Keratinocyte (primary cell): ENCODE measurements around the gene SEC62. TPM values are rescaled to one million over a fixed set of nuclear protein-coding genes. Genes with fewer than 3 reads are reported as not detected.

ENCODE experiments used
- DNase-seq: peaks from one replicate; pipeline ENCODE4 v3.0.0-alpha.2; 2011; ENCODE audit warnings: low read depth, missing footprints, low spot score
- FAIRE-seq: peaks from 2 replicates; lab custom pipeline; 2011; peaks lifted over from hg19 to GRCh38; lab: Jason Lieb, UNC
- H2AFZ ChIP-seq: 2 replicates; pipeline ENCODE4 v1.6.0; 2012; ENCODE audit warnings: low read length, control low read depth, inconsistent platforms; ENCODE audit not compliant: control insufficient read depth
- H3K27ac ChIP-seq: 2 replicates; pipeline ENCODE4 v1.5.1; 2011; ENCODE audit warnings: low read length; ENCODE audit not compliant: control insufficient read depth, insufficient read depth
- H3K27me3 ChIP-seq: 3 replicates; pipeline ENCODE4 v1.6.0; 2011; ENCODE audit warnings: low read length; ENCODE audit not compliant: control insufficient read depth, insufficient read depth; ENCODE audit errors: extremely low read depth
- H3K36me3 ChIP-seq, 2 experiments: 2 replicates in 1 of 2; 3 replicates in 1 of 2; pipeline ENCODE4 v1.5.1; 2011; ENCODE audit warnings: low read length in 2 of 2, mild to moderate bottlenecking in 1 of 2; ENCODE audit not compliant: control insufficient read depth in 2 of 2, insufficient read depth in 2 of 2; ENCODE audit errors: extremely low read depth in 1 of 2
- H3K4me1 ChIP-seq: 3 replicates; pipeline ENCODE4 v1.5.1; 2011; ENCODE audit warnings: low read length; ENCODE audit not compliant: control insufficient read depth, insufficient read depth; ENCODE audit errors: extremely low read depth
- H3K4me2 ChIP-seq: 3 replicates; pipeline ENCODE4 v1.6.0; 2011; ENCODE audit warnings: low read depth, low read length; ENCODE audit not compliant: control insufficient read depth, insufficient read depth; ENCODE audit errors: extremely low read depth
- H3K4me3 ChIP-seq, 3 experiments: fragments of 200-600 bp in 1 of 3; sonication (generic) in 1 of 3; 2 replicates in 2 of 3; 3 replicates in 1 of 3; pipeline ENCODE4 v1.5.1; 2011 to 2016; ENCODE audit warnings: low read length in 3 of 3, mild to moderate bottlenecking in 3 of 3, control low read depth in 2 of 3, inconsistent platforms in 1 of 3, low read depth in 1 of 3, mixed read lengths in 1 of 3, mixed run types in 1 of 3, moderate library complexity in 1 of 3; ENCODE audit not compliant: control insufficient read depth in 2 of 3, insufficient read depth in 2 of 3; ENCODE audit errors: extremely low read depth in 1 of 3
- H3K79me2 ChIP-seq: 2 replicates; pipeline ENCODE4 v1.6.0; 2012; ENCODE audit warnings: low read length; ENCODE audit not compliant: control insufficient read depth, insufficient read depth
- H3K9ac ChIP-seq: 3 replicates; pipeline ENCODE4 v1.6.0; 2011; ENCODE audit warnings: low read length; ENCODE audit not compliant: control insufficient read depth, insufficient read depth; ENCODE audit errors: extremely low read depth
- H3K9me1 ChIP-seq: 3 replicates; pipeline ENCODE4 v1.6.0; 2011; ENCODE audit warnings: low read length; ENCODE audit not compliant: control insufficient read depth, insufficient read depth; ENCODE audit errors: extremely low read depth
- H3K9me3 ChIP-seq: 2 replicates; pipeline ENCODE4 v1.5.1; 2012; ENCODE audit warnings: low read depth, low read length; ENCODE audit not compliant: control insufficient read depth
- H4K20me1 ChIP-seq: 3 replicates; pipeline ENCODE4 v1.6.0; 2011; ENCODE audit warnings: low read length; ENCODE audit not compliant: control insufficient read depth, insufficient read depth; ENCODE audit errors: extremely low read depth
- EZH2 ChIP-seq: IDR thresholded peaks from one replicate; pipeline ENCODE4 v1.6.1; 2012; ENCODE audit warnings: inconsistent platforms, mild to moderate bottlenecking, low read length, moderate library complexity
- dilution Hi-C: fragments of 300-500 bp; cut with MboI; formaldehyde crosslinking; loops from one replicate; pipeline ENCODE4 v1.7.0; 2020; ENCODE audit warnings: low sequenced_read_pairs; ENCODE audit not compliant: extremely low pct_ligation_motif_present
- polyA plus RNA-seq, 5 experiments: library from polyadenylated mRNA; depleted of rRNA in 3 of 5; stranded (reverse) in 3 of 5; stranded (forward) in 1 of 5; unstranded in 1 of 5; fragments of >200 nt; gene quantifications; 1 replicate in 1 of 5; 2 replicates in 3 of 5; 3 replicates in 1 of 5; pipeline versions ENCODE4 v1.2.1 to v1.2.3, GENCODE V29; 2011 to 2012; ENCODE audit warnings: missing spikeins in 2 of 5, low read depth in 1 of 5, low replicate concordance in 1 of 5
- TF ChIP-seq, protein P1 (sequence below), 3 experiments: IDR thresholded peaks in 1 of 3; conservative IDR thresholded peaks in 1 of 3; optimal IDR thresholded peaks in 1 of 3; 2 replicates in 2 of 3; 3 replicates in 1 of 3; pipeline versions ENCODE3 to v1.5.1; 2011; ENCODE audit warnings: low read length in 3 of 3, mild to moderate bottlenecking in 3 of 3, moderate library complexity in 2 of 3, control low read depth in 1 of 3, inconsistent platforms in 1 of 3; ENCODE audit not compliant: insufficient read depth in 2 of 3; ENCODE audit errors: extremely low read depth in 1 of 3

The SEC62 gene
- polyA plus RNA-seq, 1 donor (not counting 4 experiments of a cell fraction or from before 2014, with no cell fraction given) = 63.3 TPM

DNA sequence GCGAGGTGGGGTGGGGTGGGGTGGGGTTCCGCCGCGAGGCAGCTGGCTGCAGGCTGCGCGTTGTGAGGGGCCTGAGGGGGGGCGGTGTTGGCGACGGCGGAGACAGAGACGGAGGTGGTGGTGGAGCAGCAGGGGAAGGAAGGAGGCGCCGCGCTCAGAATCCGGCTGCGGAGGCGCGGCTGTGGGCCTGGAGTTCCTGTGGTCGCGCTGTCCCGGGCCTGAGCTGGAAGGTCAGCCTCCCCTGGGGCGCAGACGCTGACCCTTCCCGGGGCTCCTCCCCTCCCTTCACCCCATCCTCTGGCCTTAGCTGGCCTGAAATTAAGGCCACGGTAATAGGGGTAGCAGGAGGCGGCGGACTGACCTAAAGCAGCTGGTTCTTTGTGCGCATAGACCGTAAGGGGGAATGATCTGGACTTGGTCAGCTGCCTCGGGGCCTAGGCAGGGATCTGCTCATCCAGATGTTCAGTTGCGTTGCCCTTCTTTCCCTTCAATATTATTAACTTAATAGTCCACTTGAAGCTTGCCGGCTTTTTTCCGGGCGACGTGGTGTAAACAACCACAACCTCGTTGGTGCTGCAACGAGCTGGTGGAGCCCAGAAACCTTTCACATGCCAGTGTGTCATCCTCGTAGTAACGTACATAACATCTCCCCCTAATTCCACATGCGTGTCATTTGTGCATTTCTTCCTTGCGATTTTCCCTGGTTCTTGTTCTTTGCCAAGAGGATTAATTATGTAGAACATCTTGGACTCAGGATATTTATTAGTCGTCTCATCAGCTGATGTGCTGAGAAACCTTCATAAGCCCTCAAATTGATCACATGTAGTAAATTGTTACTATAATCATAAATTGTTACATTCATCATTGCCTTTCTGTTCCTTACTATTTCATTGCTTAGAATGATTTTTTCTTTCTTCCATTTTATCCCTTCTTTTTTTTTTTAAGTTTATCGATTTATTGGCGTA lies 626 bp downstream of the SEC62 start:
- no peaks in the 10 kb centered on the region for H3K36me3 ChIP-seq
- TF ChIP-seq, protein P1, sequence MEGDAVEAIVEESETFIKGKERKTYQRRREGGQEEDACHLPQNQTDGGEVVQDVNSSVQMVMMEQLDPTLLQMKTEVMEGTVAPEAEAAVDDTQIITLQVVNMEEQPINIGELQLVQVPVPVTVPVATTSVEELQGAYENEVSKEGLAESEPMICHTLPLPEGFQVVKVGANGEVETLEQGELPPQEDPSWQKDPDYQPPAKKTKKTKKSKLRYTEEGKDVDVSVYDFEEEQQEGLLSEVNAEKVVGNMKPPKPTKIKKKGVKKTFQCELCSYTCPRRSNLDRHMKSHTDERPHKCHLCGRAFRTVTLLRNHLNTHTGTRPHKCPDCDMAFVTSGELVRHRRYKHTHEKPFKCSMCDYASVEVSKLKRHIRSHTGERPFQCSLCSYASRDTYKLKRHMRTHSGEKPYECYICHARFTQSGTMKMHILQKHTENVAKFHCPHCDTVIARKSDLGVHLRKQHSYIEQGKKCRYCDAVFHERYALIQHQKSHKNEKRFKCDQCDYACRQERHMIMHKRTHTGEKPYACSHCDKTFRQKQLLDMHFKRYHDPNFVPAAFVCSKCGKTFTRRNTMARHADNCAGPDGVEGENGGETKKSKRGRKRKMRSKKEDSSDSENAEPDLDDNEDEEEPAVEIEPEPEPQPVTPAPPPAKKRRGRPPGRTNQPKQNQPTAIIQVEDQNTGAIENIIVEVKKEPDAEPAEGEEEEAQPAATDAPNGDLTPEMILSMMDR (optimal IDR thresholded peaks at IDR 0.05 in 1 of 3, IDR thresholded peaks at IDR 0.05 in 1 of 3, conservative IDR thresholded peaks at IDR 0.05 in 1 of 3; ENCODE audit: extremely low read depth in 1 of 3, insufficient read depth in 2 of 3, low read length in 3 of 3) = no peak
- TF ChIP-seq EZH2 = no peak
- H3K9me1 ChIP-seq = no peaks in the 10 kb centered on the region
- no peak for DNase-seq
- H3K9ac ChIP-seq = peak overlapping the region; percentile 99
- H3K4me1 ChIP-seq = peaks cover 17% of the 10 kb centered on the region
- H3K79me2 ChIP-seq = peaks cover 55% of the 10 kb centered on the region
- H3K4me3 ChIP-seq = peak overlapping the region; percentile 76 to 89 (median 79)
- dilution Hi-C loops = no loop called here
- H3K27ac ChIP-seq = peak overlapping the region; percentile 90
- no peaks in the 10 kb centered on the region for H3K9me3 ChIP-seq
- no peaks in the 10 kb centered on the region for H4K20me1 ChIP-seq
- H2AFZ ChIP-seq = peak overlapping the region; percentile 72
- no peak for FAIRE-seq
- H3K4me2 ChIP-seq = peak overlapping the region; percentile 90
- H3K27me3 ChIP-seq = no peaks in the 10 kb centered on the region

DNA sequence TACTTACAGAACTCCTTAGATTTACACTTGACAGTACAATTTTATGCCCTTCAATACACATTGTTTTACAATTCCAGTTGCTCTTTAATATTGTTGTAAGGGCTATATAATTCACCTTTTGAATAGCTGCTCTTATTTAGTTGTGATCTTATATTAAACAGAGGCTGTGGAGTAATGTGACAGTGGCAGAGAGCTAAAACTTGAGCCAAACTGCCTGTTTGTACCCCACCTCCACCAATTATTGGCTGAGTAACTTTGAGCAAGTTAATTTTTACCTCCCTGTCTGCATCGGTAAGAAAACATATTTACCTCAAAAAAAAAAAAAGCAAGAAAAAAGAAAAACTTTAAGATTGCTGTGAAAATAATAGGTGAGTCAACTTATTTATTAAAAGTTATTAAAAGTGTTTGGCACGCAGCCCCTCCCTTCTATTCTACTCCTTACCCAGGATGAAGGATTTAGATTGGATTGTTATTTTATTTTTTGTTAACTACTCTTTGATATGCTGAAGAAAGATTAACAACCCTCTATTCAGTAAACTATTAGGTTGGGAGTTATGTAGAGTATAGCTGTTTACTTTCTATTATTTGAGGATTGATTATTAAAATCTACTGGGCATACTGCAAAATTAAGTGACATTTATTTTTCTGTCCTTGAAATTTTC lies 1.7 kb downstream of the SEC62 start:
- H3K4me1 ChIP-seq = peaks cover 17% of the 10 kb centered on the region
- TF ChIP-seq EZH2 = no peak
- TF ChIP-seq, protein P1 (optimal IDR thresholded peaks at IDR 0.05 in 1 of 3, IDR thresholded peaks at IDR 0.05 in 1 of 3, conservative IDR thresholded peaks at IDR 0.05 in 1 of 3; ENCODE audit: extremely low read depth in 1 of 3, insufficient read depth in 2 of 3, low read length in 3 of 3) = no peak
- H3K4me3 ChIP-seq = peak overlapping the region; percentile 76 to 89 (median 79)
- H3K36me3 ChIP-seq = no peaks in the 10 kb centered on the region
- FAIRE-seq (no peak), DNase-seq (no peak)
- H3K27me3 ChIP-seq = no peaks in the 10 kb centered on the region
- no peaks in the 10 kb centered on the region for H3K9me1 ChIP-seq
- dilution Hi-C loops = no loop called here
- no peak overlapping the region for H2AFZ ChIP-seq
- H3K27ac ChIP-seq = peak overlapping the region; percentile 90
- peak overlapping the region; percentile 99 for H3K9ac ChIP-seq
- no peaks in the 10 kb centered on the region for H3K9me3 ChIP-seq
- no peaks in the 10 kb centered on the region for H4K20me1 ChIP-seq
- H3K79me2 ChIP-seq = peaks cover 65% of the 10 kb centered on the region
- H3K4me2 ChIP-seq = peak overlapping the region; percentile 90
